GM21447 (cell line): ENCODE measurements around the gene EML4.
A peak's percentile ranks its signal among the peaks of the same experiment; 100 is the strongest.

Experiments
- ATAC-seq: cut with Tn5 transposase; IDR thresholded peaks from one replicate; pipeline ENCODE4 v1.9.1; 2021; ENCODE audit not compliant: unreplicated experiment

EML4 gene

GRCh38 chr2:42296226-42296625, 127.1 kb downstream of the EML4 start:
- peak; percentile 82 for ATAC-seq

GRCh38 chr2:42297322-42297936, 128.3 kb downstream of the EML4 start:
- no peak for ATAC-seq

- no peak for ATAC-seq
Measured at GRCh38 chr2:42298132-42298531, 129.0 kb downstream of the EML4 start.

- no peak for ATAC-seq
Measured at GRCh38 chr2:42298996-42299754, 130.0 kb downstream of the EML4 start.

- ATAC-seq = no peak
Measured at GRCh38 chr2:42300527-42300926, 131.4 kb downstream of the EML4 start.

DNA sequence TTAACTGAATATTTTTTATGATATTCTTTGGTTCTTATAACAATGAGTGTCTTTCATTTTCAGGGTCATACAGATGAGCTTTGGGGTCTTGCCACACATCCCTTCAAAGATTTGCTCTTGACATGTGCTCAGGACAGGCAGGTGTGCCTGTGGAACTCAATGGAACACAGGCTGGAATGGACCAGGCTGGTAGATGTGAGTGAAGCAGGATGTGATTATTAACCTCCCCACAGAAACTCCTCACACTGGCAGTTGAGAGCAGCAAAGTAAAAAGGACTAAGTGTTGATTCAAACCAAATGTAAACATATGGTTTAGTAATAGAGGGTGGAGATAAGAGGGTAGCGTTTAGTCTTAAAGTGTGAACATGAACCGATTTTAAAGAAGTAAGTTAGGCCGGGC, 134.1 kb downstream of the EML4 start:
- no peak for ATAC-seq

GRCh38 chr2:42304059-42304713, 135.0 kb downstream of the EML4 start:
- ATAC-seq = no peak

DNA sequence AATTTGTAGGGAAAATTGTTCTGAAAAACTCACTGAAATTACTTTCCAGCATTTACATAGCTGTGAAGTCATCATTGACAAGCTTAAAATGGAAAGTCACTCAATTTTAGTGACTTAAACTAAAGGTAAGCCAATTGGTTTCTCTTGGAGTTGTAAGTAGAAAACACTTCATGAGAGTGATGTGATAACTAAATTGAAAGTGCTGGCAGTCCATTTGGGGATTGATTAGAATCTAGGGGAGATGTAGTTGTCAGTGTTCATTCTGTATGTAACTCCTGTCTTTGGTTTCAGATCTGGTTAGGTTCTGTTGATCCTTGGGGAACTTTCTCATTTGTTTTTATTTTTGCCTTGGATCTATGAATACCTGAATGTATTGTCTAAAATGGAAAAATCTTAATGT, 138.0 kb downstream of the EML4 start:
- ATAC-seq = no peak

GRCh38 chr2:42309366-42309765, 140.2 kb downstream of the EML4 start:
- no peak for ATAC-seq

DNA sequence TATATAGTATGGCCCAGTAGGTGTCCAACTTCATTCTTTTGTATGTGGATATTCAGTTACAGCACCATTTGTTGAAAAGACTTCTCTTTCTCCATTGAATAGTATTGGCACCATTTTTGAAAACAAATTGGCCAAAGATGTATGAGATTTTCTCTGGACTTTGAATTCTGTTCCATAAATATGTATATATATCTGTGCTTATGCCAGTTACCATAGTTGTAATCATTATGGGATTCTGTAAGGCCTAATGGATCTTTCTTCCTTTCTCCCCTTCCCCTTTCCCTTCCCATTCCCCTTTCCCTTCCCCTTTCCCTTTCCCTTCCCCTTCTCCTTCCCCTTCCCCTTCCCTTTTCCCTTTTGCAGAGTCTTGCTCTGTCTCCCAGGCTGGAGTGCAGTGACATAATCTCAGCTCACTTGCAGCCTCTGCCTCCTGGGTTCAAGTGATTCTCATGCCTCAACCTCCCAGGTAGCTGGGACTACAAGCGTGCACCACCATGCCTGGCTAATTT, 140.9 kb downstream of the EML4 start:
- no peak for ATAC-seq

DNA sequence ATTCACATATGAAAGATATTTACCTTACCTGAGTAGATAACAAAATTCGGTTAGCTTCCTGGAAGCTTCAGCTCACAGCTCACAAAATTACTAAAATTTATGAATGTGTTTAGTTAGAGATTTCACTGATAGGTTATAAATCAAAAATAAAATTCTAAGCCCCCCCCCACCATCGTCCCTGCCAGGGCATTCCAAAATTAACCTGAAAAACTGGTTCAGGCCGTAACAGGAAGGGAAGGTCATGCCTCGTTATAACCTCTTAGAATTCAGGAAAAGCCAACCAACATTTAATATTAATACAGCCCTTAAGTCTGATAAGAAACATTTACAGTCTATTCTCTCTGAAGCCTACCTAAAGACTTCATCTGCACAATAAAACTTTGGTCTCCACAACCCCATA, 143.0 kb downstream of the EML4 start:
- ATAC-seq = no peak

- no peak for ATAC-seq
Measured at GRCh38 chr2:42314892-42315468, 145.8 kb downstream of the EML4 start.

- ATAC-seq = no peak
Measured at GRCh38 chr2:42315844-42316470, 146.8 kb downstream of the EML4 start.

DNA sequence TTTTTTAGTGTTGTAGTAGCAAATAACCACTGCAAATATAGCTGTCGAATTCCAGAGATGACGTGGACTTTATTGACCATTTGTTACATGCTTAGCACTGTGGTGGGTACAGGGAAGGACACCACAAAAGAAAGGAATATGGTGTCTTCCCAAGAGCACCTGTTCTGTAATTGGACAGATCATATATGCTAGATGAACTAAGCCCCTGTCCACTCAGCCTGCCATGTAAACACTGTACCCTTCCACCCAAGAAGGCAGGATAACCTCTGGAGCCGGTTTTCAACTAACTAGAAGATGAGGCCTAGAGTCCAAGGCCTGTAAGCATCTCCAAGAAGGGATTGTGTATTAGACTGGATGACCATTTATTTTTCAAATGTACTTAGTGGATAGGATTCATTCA, 147.8 kb downstream of the EML4 start:
- no peak for ATAC-seq

- no peak for ATAC-seq
Measured at GRCh38 chr2:42317486-42317885, 148.3 kb downstream of the EML4 start.

GRCh38 chr2:42317945-42318344, 148.8 kb downstream of the EML4 start:
- no peak for ATAC-seq

DNA sequence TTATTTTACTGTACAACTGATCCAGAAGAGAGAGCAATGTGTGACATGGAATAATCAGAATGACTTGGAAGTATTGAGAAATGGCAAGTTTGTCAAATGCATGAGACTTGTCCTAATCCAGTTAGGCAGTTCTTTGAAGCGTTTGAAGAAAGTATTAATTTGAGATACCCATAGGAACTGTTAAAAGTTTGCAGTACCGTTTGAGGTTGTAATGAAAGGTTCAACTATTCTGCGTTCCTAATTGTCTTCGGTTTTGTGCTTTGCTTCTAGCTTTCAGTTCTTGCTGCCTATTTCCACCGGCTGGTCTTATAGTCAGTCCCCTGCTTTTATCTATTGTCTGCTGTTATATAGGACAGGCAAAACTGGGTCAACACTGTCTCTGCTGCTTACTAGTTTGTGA, 150.1 kb downstream of the EML4 start:
- ATAC-seq = no peak

DNA sequence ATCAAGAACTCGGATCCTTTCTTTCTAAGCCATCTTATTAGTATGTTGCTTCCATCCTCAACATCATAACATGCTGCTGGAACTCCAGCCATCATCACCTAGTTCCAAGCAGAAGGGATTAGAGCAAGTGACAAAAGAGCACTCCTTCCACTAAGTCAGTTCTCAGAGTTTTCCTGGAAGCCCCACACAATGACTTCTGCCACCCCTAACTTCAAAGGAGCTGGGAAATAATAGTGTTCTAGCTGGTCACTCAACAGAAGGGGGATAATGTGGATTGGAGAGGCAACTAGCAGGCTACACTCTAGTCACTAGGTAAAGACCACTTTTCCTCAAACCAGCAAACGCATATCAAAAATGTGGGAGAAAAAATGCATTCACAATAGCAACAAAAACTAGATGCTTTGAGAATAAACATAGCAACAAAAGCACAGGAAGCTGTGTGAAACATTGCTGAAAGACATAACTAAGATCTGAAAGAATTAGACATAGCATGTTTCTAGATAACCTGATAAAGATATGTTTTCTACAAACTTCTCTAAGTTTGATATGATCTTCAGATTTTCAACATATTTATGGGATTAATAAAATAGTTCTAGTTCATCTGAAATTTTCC, 152.4 kb downstream of the EML4 start:
- ATAC-seq = no peak

GRCh38 chr2:42324244-42324643, 155.1 kb downstream of the EML4 start:
- no peak for ATAC-seq

GRCh38 chr2:42324949-42325348, 155.8 kb downstream of the EML4 start:
- no peak for ATAC-seq

DNA sequence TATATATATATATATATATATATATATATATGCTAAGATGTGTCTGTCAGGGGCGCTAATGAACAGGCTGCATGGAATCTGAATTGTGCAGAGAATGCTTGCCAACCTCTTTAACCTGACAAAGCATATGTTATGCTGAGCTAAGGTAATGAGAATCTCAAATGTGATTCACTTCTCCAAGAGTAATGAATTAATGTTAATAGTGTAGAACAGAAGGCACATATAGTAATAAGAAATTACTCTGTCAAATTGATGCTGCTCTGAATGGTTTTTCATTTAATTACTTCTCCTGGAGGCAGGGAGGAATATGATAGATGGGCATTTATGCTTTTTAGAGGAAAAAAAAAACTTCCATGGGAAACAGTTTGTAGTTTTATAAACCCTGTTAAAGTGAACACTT, 156.5 kb downstream of the EML4 start:
- no peak for ATAC-seq
